DMS153 (cell line): Measurements from ENCODE around the gene VPS13C.

Source experiments
- DNase-seq: peaks from one replicate; lab custom pipeline; 2025; lab: John Stamatoyannopoulos, UW

Gene VPS13C

GRCh38 chr15:61820212-61820611 lies 240.0 kb downstream of the VPS13C start:
- no peak for DNase-seq

GRCh38 chr15:61819386-61819785 lies 240.9 kb downstream of the VPS13C start:
- no peak for DNase-seq

- no peak for DNase-seq
Measured at GRCh38 chr15:61818801-61819200, 241.4 kb downstream of the VPS13C start.

GRCh38 chr15:61816856-61817255 lies 243.4 kb downstream of the VPS13C start:
- DNase-seq = no peak

GRCh38 chr15:61815356-61816083 lies 244.7 kb downstream of the VPS13C start:
- no peak for DNase-seq

- no peak for DNase-seq
Measured at GRCh38 chr15:61812476-61812875, 247.8 kb downstream of the VPS13C start.

- no peak for DNase-seq
Measured at GRCh38 chr15:61811952-61812351, 248.3 kb downstream of the VPS13C start.

- no peak for DNase-seq
Measured at GRCh38 chr15:61809216-61809615, 251.0 kb downstream of the VPS13C start.

- no peak for DNase-seq
Measured at GRCh38 chr15:61807281-61807929, 252.8 kb downstream of the VPS13C start.
